K562 (cell line): ENCODE results near the gene ZNF597. TPM values are rescaled to one million over a fixed set of nuclear protein-coding genes. Genes with fewer than 3 reads are reported as not detected.

ENCODE experiments used
- CAMTA2 ChIP-seq: fragments of 250-450 bp; sonication (Bioruptor Pico); conservative IDR thresholded peaks from 2 replicates; pipeline ENCODE4 v1.5.1; 2022
- CBX5 ChIP-seq: IDR thresholded peaks from 2 replicates; pipeline ENCODE4 v1.6.1; 2014; ENCODE audit warnings: low read depth, borderline replicate concordance
- CHD4 ChIP-seq: fragments of 200-600 bp; sonication (generic); IDR thresholded peaks from 3 replicates; pipeline ENCODE4 v1.6.1; 2012; ENCODE audit warnings: low read depth, mild to moderate bottlenecking, mixed read lengths, low read length, inconsistent platforms; ENCODE audit not compliant: insufficient read depth, insufficient replicate concordance, poor library complexity, severe bottlenecking
- ELF1 ChIP-seq: fragments of 200-800 bp; sonication (Bioruptor generic); IDR thresholded peaks from 2 replicates; pipeline ENCODE4 v1.6.1; 2016; ENCODE audit warnings: missing genetic modification characterization, missing compliant biosample characterization
- ELF4 ChIP-seq: fragments of 450-650 bp; formaldehyde crosslinking; IDR thresholded peaks from 2 replicates; pipeline ENCODE4 v1.4.0; 2022; ENCODE audit warnings: missing genetic modification characterization
- FOS ChIP-seq: IDR thresholded peaks from 3 replicates; pipeline ENCODE4 v1.6.1; 2011; ENCODE audit not compliant: insufficient read length; ENCODE audit errors: extremely low read depth
- FOXP1 ChIP-seq: sonication (generic); formaldehyde crosslinking; IDR thresholded peaks from 2 replicates; pipeline ENCODE4 v1.8.0; 2022; ENCODE audit warnings: mild to moderate bottlenecking, missing genetic modification reagents
- ILK ChIP-seq: fragments of 450-650 bp; IDR thresholded peaks from 2 replicates; pipeline ENCODE4 v1.6.1; 2016; ENCODE audit warnings: missing genetic modification characterization, low read depth, mild to moderate bottlenecking, missing compliant biosample characterization, moderate library complexity, borderline replicate concordance
- KDM2B ChIP-seq: fragments of 250-450 bp; sonication (Bioruptor Pico); IDR thresholded peaks from 2 replicates; pipeline ENCODE4 v1.8.0; 2021; ENCODE audit warnings: mild to moderate bottlenecking, moderate library complexity
- KHSRP ChIP-seq: fragments of 450-650 bp; IDR thresholded peaks from 2 replicates; pipeline ENCODE4 v1.6.1; 2017
- MEF2D ChIP-seq: conservative IDR thresholded peaks from 2 replicates; pipeline ENCODE4 v1.6.1; 2016; ENCODE audit warnings: low read depth, missing genetic modification characterization, missing compliant biosample characterization
- MTA1 ChIP-seq: fragments of 450-650 bp; IDR thresholded peaks from 2 replicates; pipeline ENCODE4 v1.6.1; 2017; ENCODE audit warnings: borderline replicate concordance
- NFE2 ChIP-seq: IDR thresholded peaks from 2 replicates; pipeline ENCODE4 v1.6.1; 2014; ENCODE audit warnings: antibody characterized with exemption, low read depth
- NR3C1 ChIP-seq: sonication (generic); formaldehyde crosslinking; IDR thresholded peaks from 2 replicates; pipeline ENCODE4 v1.8.1; 2022; ENCODE audit warnings: missing genetic modification reagents
- RBBP5 ChIP-seq: fragments of 200-600 bp; sonication (generic); IDR thresholded peaks from 2 replicates; pipeline ENCODE4 v1.6.1; 2012; ENCODE audit warnings: borderline replicate concordance, mild to moderate bottlenecking, low read length, control low read depth, inconsistent platforms; ENCODE audit not compliant: insufficient read depth, poor library complexity, severe bottlenecking
- SMC3 ChIP-seq: conservative IDR thresholded peaks from 2 replicates; pipeline ENCODE4 v1.6.1; 2011; ENCODE audit warnings: low read depth, low read length, improper control_type of control experiment; ENCODE audit not compliant: insufficient read depth
- ZBED1 ChIP-seq: IDR thresholded peaks from 2 replicates; pipeline ENCODE4 v1.6.1; 2014
- ZNF274 ChIP-seq: IDR thresholded peaks from 2 replicates; pipeline ENCODE4 v1.6.1; 2011; ENCODE audit warnings: low read depth, mild to moderate bottlenecking, low read length, moderate library complexity, borderline replicate concordance
- ZNF584 ChIP-seq: fragments of 200-800 bp; sonication (Bioruptor generic); IDR thresholded peaks from 2 replicates; pipeline ENCODE4 v1.6.1; 2016; ENCODE audit warnings: low read depth, mild to moderate bottlenecking, missing genetic modification characterization, missing compliant biosample characterization
- ZNF699 ChIP-seq: fragments of 250-450 bp; sonication (Bioruptor Pico); IDR thresholded peaks from 2 replicates; pipeline ENCODE4 v1.8.0; 2021; ENCODE audit warnings: mild to moderate bottlenecking, moderate library complexity; ENCODE audit not compliant: insufficient replicate concordance
- polyA plus RNA-seq, 8 experiments: library from polyadenylated mRNA; depleted of rRNA in 4 of 8; stranded (reverse) in 5 of 8; unstranded in 3 of 8; fragments of >200 nt; fragmentation: Nextera tagmentation in 2 of 8; fragmentation: Illumina TruSeq in 1 of 8; extraction: Ambion mirVana in 2 of 8; extraction: Trizol in 1 of 8; gene quantifications; 2 replicates each; pipeline versions ENCODE4 v1.2.1 to v1.2.3, GENCODE V29; 2011 to 2014; ENCODE audit warnings: inconsistent platforms in 1 of 8, missing spikeins in 1 of 8
- total RNA-seq, 7 experiments: library from RNA; depleted of rRNA in 6 of 7; stranded (reverse); fragments of >200 nt in 6 of 7; fragmentation: Illumina TruSeq in 2 of 7; extraction: Trizol in 2 of 7; gene quantifications; 2 replicates each; pipeline versions ENCODE4 v1.2.1 to v1.2.3, GENCODE V29; 2011 to 2021; ENCODE audit warnings: low replicate concordance in 1 of 7
- TF ChIP-seq, protein P1 (sequence below): sonication (generic); formaldehyde crosslinking; IDR thresholded peaks from 2 replicates; pipeline ENCODE4 v1.8.0; 2023; ENCODE audit warnings: mild to moderate bottlenecking, missing genetic modification reagents
- TF ChIP-seq, protein P2 (sequence below): fragments of 450-650 bp; IDR thresholded peaks from 2 replicates; pipeline ENCODE4 v1.6.1; 2016; ENCODE audit warnings: low read depth, mild to moderate bottlenecking, moderate library complexity
- TF ChIP-seq, protein P3 (sequence below): fragments of 450-650 bp; IDR thresholded peaks from 2 replicates; pipeline ENCODE4 v1.6.1; 2018; ENCODE audit not compliant: partially characterized antibody

Gene ZNF597
- total and polyA plus RNA-seq, 9 of the 15 experiments (the other 6 are each of a cell fraction or from before 2014, with no cell fraction given) = 0.14 to 0.68 (median 0.42) TPM

DNA sequence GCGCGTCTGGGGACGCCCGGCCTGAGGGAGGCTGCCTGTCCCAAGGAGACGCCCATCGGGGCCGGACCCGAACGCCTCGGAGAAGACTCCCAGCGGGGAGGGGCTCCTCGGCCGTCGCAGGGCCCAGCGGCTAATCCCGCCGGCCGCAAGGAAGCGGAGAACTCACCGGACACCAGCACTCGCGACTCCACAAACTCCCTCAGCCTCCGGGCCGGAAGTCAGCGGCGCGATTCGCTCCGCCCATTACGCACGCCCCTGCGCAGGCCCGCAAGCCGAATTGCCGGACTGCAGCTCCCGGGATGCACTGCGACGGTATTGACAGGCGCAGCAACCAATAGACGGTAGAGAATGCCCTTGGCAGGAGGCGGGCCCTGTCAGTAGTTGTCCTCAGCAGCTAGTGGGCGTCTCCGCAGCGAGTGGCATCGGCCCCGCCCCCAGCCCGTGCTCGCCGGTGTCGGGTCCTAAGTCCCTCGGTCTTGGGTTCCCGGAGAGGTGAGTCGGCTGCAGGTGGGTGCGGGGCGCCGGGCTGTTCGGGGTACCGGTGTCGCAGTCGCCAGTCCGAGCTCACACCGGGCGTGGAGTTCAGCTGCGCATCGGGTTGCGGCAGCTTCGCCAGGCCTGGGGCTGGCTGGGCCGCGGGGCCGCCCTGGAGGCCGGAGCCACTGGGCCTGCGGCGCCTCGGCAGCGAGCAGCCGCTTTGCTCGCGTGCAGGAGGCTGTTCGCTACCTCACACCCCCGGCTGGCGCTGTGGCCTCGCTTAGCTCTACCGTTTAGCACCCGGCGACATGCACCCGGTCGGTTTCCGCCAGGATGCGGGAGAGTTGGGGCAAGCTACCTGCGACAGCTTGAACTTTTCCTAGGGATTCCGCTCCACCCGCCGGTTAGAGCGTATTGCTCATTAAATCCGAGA lies 42.3 kb downstream of the ZNF597 start, which contains the start of the genes ZNF174 and ZSCAN32 (continued):
- TF ChIP-seq SMC3 (no peak), CAMTA2 (CRISPR knock-in tag) (no peak), ELF1 (tag) (peak; percentile 94), ELF4 (no peak; the same call in 1 of the 2 replicates), FOXP1 (CRISPR knock-in tag) (0 out of 2 replicates have a peak, but pooled peaks have one; percentile 19), CHD4 (no peak), KDM2B (CRISPR knock-in tag) (no peak), FOS (peak; percentile 87), ZBED1 (no peak), ZNF699 (no peak), NR3C1 (no peak), KHSRP (no peak), ZNF274 (no peak), NFE2 (no peak), ILK (tag) (no peak), MEF2D (tag) (no peak), MTA1 (no peak), ZNF584 (CRISPR knock-in tag) (no peak), RBBP5 (peak; percentile 84), CBX5 (no peak; the same call in 1 of the 2 replicates)
- TF ChIP-seq, protein P1, sequence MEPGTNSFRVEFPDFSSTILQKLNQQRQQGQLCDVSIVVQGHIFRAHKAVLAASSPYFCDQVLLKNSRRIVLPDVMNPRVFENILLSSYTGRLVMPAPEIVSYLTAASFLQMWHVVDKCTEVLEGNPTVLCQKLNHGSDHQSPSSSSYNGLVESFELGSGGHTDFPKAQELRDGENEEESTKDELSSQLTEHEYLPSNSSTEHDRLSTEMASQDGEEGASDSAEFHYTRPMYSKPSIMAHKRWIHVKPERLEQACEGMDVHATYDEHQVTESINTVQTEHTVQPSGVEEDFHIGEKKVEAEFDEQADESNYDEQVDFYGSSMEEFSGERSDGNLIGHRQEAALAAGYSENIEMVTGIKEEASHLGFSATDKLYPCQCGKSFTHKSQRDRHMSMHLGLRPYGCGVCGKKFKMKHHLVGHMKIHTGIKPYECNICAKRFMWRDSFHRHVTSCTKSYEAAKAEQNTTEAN (CRISPR knock-in tag) = no peak
- TF ChIP-seq, protein P2, sequence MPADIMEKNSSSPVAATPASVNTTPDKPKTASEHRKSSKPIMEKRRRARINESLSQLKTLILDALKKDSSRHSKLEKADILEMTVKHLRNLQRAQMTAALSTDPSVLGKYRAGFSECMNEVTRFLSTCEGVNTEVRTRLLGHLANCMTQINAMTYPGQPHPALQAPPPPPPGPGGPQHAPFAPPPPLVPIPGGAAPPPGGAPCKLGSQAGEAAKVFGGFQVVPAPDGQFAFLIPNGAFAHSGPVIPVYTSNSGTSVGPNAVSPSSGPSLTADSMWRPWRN = no peak
- TF ChIP-seq, protein P3, sequence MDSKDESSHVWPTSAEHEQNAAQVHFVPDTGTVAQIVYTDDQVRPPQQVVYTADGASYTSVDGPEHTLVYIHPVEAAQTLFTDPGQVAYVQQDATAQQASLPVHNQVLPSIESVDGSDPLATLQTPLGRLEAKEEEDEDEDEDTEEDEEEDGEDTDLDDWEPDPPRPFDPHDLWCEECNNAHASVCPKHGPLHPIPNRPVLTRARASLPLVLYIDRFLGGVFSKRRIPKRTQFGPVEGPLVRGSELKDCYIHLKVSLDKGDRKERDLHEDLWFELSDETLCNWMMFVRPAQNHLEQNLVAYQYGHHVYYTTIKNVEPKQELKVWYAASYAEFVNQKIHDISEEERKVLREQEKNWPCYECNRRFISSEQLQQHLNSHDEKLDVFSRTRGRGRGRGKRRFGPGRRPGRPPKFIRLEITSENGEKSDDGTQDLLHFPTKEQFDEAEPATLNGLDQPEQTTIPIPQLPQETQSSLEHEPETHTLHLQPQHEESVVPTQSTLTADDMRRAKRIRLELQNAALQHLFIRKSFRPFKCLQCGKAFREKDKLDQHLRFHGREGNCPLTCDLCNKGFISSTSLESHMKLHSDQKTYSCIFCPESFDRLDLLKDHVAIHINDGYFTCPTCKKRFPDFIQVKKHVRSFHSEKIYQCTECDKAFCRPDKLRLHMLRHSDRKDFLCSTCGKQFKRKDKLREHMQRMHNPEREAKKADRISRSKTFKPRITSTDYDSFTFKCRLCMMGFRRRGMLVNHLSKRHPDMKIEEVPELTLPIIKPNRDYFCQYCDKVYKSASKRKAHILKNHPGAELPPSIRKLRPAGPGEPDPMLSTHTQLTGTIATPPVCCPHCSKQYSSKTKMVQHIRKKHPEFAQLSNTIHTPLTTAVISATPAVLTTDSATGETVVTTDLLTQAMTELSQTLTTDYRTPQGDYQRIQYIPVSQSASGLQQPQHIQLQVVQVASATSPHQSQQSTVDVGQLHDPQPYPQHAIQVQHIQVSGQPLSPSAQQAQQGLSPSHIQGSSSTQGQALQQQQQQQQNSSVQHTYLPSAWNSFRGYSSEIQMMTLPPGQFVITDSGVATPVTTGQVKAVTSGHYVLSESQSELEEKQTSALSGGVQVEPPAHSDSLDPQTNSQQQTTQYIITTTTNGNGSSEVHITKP = no peak
